GM11168 (cell line): ENCODE results near the gene GNPTG.

Experiments used
- in situ Hi-C: fragments of 300-500 bp; cut with MboI; formaldehyde crosslinking; loops from one replicate; pipeline ENCODE4 v1.12.0; 2022; ENCODE audit warnings: low sequenced_read_pairs; ENCODE audit not compliant: unreplicated experiment

GNPTG gene

DNA sequence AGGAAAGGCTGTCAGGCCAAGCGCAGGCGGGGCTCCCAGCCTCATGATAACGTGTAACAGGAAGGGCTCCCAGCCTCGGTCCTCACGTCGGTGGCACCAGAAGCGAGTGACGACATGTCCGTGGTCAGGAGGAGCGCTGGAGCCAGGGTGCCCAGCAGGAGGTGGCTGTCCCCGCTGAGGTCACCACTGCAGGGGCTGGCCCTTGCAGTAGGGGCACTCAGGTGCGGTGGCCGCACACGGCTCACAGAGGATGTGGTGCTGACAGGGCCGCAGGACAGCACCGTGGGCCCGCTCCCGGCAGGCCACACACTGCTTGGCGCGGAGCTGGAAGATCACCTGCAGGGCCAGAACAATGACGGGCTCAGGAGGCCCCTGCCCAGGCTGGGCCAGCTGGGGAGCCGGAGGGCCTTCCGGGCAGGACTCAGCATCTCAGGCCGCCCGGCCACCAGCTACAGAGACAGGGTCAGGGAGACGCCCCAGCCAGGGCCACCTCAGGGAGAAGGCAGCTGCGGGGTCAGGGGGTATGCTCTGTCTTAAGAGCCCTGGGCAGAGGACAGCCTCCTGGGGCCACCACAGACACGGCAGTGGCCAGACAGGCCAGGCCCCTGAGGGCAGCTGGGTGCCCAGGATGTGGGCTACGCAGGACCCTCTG, 14.5 kb downstream of the GNPTG start:
- in situ Hi-C loops: no loop called here

DNA sequence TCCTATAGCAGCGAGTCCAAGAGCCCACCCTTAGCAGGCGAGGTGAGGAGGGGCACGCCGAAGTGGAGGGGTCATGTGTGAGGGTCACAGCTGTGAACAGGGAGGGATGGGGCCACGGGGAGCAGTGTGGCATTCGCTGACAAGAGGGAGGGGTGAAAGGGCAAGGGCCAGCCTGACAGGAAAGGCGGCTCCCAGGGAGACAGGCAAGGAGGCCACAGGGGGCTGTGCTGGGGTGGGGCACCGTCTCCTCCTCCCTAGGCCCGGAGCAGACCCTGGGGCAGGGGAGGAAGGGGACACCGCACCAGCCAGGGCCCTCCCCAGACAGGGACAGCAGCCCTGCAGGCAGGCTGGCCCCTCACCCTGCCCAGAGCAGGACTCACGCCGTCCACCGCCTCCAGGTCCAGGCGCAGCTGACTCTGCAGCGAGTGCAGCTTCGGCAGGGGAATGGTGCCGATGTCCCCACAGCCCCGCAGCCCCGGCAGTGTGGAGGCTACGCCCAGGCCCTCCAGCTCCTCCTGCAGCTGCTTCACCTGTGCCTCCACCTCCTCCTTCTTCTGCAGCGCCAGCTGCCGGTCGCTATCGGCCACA, 15.1 kb downstream of the GNPTG start:
- in situ Hi-C loops: no loop called here

DNA sequence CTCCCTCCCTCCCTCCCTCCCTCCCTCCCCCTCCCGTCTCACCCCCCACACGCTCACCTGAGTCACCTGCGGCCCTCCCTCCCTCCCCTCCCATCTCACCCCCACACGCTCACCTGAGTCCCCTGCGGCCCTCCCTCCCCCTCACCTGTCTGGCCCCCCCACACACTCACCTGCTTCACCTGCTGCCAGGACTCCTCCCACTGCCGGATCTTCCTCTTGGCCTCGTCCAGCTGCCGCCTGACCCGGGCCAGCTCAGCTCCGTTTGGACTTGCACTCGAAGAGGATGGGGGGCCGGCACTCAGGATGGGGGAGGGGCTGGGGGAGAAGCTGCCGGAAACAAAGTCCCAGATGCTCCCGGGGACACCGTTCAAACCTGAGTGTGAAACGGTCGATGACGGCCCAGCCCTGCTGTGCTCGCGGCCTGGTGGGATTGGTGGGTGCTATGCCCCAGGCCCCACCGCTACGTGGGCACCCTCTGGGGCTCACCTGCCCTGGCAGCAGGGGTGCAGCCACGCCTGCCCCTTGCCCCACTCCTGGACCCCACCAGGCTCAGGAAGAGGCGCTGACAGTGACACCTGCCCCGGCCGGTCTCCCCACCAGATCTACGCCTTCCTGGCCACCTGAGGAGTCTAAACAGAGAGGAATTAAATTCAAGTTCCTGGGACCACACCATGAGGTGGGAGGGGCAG, 15.9 kb downstream of the GNPTG start:
- in situ Hi-C loops: no loop called here

DNA sequence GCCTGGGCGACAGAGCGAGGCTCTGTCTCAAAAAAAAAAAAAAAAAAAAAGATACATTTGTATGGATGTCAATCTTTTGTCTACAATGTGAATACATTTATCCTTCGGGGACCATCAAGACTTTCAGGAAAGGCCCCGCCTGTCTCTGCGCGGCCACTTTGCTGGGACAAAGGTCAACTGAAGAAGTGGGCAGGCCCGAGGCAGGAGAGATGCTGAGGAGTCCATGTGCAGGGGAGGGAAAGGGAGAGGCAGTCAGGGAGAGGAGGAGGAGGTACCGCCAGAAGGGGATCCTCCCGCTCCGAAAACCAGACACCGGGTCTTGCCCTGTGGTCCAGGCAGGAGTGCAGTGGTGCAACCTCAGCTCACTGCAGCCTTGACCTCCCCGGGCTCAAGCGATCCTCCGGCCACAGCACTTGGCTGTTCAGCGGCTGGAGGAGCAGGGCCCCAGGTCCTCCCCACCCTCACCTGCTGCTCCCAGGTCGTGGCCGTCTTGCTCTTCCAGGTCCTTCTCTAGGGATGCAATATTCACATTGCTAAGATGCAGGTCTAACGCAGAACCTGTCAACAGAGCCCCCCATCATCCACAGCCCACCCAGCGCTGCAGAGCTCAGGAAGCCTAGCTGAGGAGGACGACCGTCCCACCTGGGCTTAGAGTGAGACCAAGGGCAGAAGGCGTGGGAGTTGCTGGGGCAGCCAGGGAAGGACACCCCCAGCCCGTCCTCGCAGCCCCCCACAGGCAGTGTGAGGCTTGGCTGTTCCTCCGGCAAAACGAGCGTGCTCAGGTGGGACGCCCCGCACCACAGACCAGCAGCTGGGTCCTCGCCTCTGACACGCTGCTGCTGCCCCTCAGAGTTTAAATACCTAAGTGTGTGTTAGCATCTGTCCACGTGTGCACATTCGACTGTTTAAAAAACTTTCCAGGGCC, 19.6 kb downstream of the GNPTG start:
- in situ Hi-C loops: no loop called here

DNA sequence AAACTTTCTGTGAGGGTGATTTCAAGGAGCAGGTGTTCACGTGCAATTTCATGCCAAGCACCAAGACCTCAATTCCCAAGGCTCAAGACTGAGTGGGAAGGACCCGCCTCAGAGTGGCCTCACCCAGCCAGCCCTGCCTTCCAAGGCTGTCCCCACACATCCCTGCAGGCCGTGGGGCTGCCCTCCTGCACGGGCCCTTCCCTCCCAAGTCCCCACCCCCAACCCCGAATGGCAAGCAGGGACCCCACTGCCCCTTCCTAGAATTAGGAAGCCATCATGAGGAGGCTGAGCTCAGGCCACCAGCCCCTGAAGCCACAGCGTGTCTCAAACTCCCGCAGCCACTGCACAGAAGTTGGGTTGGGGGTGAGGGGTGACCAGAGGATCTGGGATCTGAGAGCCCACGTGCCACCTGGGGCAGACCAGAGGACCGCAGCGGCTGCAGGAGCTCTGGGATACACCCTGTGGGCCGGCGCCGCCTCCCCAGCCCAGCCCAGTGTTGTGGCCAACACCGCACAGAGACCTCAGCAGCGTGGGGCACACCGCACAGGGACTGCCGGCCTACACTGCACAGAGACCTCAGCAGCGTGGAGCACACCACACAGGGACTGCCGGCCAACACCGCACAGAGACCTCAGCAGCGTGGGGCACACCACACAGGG, 20.7 kb downstream of the GNPTG start:
- in situ Hi-C loops: no loop called here

DNA sequence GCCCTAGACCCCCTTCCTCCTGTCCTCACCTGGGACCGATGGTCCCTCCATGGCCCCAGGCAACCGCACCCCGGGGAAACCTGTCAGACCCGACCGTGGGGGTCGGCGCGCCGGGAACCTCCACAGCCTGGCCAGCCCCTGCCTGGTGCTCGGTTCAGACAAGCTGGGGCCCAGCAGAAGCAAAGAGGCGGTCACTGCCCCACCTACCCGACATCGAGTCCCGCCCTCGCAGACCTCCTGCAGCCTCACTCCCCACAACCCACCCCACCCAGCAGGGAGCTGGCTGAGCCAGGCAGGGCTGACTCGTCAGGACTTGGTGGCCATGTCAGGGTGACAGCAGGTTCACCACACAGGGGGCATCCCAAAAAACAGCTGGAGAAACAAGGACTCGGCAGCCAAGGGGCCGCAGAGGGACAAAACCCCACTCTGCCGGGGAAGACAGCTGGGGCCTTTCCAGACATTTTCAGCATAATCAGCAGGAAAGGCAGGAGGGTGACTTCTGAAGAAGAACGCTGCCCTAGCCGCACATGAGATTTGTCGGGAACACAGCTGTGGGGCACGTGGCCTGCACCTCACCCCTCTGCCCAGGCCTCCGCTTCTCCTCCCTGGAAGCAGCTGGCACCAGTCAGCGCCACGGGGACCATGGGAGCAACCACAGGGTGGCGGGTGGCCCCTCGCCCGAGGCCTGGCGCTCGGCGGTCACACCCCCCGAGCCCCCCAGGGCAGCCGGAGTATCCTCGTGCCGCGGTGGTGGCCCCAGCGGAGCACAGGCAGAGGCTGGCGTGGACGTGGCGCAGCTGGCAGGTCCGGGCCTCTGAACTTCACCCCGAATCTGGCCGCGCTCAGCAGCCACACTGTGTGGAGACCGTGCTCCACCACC, 22.9 kb downstream of the GNPTG start:
- in situ Hi-C loops: no loop called here

DNA sequence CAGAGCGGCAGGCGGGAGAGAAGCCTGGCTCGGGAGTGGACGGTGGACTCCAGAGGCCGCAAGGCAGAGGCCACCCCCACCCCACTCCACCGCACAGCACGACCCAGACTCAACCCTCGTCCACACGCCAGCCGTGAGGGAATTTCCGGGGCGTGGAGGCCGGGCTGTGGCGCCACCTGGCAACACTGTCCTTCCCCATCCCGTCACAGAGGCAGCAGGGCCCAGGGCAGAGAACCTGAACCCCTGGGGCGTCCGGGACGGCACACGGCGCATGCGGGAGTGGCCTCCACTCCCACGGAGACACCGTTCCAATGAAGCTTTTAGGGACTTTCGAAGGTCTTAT, 23.5 kb downstream of the GNPTG start:
- in situ Hi-C loops: no loop called here

DNA sequence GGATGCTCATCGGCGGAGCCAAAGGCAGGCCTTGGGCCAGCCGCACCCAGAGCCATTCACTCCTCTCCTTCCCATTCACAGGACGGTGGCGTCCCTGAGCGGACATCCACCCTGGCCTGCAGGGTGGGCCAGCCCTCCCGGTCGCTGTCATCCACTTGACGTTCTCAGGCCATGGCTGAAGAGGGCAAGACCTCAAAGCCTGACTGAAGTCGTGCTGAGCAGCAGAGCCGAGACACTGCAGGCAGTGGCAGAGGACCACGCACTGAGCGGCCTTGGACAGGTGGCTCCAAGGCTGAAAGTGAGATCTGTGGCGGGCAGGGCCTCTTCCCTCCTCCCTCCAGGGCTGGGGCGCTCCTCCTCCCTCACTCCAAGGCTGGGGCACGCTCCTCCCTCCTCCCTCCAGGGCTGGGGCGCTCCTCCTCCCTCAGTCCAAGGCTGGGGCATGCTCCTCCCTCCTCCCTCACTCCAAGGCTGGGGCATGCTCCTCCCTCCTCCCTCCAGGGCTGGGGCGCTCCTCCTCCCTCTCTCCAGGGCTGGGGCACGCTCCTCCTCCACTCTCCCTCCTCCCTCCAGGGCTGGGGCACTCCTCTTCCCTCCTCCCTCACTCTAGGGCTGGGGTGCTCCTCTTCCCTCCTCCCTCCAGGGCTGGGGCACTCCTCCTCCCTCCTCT, 24.1 kb downstream of the GNPTG start:
- in situ Hi-C loops: no loop called here

DNA sequence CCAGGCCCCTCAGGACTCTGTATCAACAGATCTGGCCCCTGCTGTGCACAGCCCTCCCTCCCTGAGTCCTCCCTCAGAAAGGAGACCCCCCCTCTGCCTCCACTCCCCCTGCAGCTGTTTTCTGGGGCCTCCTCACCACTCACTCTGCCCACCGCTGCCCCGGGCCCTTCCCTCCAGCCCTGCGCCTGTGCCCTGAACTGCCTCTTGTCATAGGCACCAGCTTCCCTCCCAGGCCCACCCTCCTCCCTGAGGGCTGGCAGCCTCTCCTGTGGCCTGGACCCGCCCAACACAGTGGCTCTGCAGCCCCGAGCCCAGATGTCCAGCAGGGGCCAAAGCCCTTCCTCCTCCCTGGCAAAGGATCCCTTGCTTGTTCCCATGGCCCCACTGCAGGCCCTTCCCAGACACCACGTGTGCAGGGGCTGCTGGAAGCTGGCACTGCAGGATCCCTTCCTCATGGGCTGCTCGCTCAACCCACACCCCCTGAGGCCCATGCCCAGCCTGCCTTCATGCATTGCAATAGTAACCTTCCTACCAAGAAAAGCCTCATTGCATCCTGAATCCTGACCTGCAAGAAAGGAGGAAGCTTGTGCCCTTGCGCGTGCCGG, 25.8 kb downstream of the GNPTG start:
- in situ Hi-C loops: no loop called here

DNA sequence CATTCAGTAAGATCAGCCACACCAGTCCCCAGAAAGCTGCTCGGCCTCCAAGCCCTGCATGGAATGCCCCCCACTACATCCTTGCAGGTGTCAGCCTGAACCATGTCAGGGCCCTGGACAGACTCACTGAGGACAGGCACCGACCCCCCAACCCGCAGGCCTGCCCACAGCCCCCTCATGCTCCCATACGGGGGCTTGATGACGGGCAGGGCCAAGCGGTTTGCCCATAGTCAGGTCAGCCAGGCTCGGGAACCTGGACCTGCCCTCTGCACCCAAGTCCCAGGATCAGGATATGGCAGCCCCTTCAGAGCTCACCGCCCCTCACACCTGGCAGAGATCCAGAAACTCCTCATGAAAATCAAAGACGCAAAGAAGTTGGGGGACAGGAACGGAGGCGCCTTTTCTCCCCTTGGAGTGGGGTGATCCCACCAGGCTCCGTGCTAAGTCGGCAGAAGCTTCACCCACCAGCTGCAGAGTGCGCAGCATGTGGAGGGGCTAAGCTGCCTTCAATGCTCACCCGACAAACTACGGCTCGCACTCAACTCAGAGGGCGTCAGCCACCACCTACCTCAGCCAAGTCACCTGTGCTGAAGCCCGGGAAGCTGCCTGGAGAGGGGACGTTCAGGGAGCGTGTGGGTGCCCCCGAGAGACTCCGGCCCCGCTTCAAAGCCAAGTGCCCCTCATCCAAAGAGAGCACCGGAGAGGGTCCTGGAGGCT, 26.5 kb downstream of the GNPTG start:
- in situ Hi-C loops: no loop called here

DNA sequence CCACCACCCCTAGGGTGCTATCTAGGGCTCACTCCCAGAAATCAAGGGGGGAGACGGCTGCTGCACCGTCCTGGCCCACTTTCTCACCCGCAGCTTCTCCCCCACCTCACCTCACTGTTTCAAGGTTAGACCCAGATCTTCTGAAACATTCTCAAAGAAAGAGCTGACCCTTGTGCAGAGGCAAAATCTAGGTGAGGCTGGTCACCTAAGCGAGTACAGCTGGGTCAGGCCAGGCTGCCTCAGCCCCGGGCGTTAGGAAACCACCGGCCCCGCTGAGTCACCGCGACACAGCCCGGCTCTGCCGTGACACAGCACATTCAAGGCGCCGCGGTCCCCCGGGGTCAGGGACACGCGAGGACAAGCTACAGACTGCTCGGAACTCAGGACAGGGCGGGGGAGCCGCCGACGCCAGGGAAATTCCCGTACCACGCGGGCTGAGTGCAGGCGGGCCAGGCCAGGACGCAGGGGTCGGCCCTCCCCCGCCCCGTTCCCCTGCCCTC, 27.1 kb downstream of the GNPTG start:
- in situ Hi-C loops: no loop called here

DNA sequence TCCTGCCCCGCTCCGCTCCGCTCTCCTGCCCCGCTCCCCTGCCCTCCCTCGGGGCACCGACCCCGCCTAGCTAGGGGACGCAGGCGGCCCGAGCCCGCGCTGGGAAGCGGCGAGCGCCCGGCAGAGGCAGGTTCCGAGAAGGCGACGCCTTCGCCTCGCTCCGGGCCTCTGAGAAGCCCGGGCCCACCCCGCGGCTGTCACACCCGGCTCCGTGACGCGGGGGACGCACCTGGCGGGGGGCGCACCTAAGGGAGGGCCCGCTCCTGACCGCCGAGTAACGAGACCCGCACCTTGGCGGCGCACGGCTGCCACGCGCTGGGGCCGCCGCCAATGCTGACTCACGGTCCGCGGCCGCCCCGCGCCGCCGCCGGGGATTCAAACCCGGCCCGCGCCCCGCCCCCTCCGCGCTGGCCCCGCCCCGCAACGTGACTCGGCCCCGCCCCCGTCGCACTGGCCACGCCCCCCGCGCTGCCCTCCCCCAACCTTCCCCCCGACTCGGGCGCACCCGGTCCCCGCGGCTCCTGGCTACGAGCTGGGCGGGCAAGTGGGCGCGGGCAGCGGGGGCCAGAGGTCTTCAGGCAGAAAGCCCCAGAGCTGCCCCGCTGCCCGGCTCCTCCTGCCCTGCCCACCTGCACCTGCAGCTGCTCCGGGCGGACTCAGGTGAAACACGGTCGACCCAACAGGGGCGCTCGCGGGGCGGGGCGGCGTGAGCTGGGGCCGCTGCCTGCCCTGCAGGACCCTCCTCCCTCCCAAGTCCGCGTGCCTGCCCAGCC, 27.8 kb downstream of the GNPTG start:
- in situ Hi-C loops: no loop called here

DNA sequence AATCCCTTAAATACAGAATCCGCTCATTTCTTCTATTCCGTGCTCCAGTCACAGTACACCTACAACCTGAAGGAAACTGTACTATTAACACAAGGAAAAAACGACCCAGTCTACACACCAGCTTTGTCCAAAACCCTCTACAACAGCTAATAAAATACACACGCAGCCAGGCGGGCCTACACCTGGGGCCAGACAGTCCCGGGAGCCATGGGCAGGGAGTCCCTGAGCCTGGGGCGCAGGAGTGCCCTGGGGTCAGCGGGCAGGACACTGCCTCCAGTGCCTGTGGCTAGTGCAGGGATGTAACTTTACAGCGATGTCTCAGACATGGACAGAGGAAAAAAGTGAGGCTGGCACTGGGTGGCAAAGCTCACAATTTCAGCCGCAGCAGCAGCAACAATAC, 28.5 kb downstream of the GNPTG start:
- in situ Hi-C loops: no loop called here

DNA sequence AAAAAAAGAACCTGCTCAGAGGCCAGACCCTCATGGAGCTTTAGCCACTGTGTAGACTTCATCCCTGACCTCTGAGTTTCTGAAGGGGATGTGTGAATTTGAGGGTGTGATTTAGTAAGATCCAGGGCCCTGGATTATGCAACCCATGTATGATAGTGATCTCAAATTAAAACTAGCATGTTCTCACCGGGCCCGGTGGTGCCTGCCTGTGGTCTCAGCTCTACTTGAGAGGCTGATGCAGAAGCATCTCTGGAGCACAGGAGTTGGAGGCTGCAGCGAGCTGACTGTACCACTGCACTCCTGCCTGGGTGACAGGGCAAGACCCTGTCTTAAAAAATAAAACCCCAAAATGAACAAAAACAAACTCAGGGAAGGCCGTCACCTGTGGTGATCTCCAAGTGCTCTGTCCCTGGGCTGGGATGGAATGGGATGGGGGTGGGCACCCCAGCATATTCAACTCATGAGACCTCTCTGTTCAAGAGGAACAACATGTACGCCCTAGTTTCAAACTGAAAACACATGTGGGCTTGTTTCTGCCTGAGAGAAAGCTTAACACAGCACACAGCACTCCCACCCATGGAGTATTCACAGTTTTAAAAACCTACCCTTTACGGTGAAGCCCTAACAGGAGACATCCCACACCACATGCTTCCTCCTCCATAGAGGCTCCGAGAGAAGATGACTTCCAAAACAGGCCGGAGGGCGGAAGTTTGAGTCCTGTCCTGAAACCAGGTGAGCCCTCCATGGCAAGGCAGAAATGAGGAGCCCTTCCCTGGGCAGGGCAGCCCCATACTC, 30.1 kb downstream of the GNPTG start:
- in situ Hi-C loops: no loop called here

DNA sequence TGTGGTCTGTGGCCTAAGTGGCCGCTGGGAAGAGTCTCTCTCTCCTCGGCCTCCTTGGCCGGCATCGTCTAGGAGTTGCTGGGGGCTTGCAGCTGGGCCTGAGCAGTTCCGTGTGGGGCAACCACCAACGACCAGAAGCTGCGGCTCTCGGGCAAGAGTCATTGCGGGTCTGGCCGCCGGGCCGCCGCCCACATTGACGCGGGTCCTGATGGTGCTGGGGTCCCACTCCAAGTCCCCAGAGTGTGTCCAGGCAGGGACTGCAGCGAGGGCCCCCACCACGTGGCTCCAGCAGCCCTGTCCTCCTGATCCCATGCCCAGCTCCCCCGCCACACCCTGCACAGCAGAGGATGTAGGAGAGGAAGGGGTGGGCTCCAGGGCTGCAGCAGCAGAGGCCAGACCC, 31.8 kb downstream of the GNPTG start:
- in situ Hi-C loops: no loop called here

DNA sequence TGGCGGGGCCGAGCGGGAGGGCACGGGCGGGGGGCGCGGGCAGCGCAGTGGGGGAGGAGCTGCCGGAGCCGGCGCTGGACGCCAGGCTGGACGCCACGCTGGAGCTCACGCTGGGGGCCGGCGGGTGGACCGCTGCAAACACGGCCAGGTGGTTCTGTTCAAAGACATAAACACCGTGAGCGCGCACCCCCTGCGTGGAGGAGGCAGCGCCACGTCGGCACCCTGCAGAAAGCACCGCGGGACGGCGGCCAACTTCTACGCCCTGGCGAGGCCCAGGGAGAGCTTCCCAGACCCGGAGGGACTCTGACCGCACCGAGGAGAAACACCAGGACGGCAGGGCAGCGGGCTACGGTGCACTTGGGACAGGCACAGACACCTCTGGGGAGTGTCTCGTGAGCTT, 33.5 kb downstream of the GNPTG start:
- in situ Hi-C loops: no loop called here
